Hematopoietic multipotent progenitor cell (in vitro differentiated cells): ENCODE results near the gene ASIC2. TPM values are rescaled to one million over a fixed set of nuclear protein-coding genes. Genes with fewer than 3 reads are reported as not detected.
A peak's percentile ranks its signal among the peaks of the same experiment; 100 is the strongest.

Source experiments
- DNase-seq, 3 donors: peaks; one replicate each; pipeline ENCODE4 v3.0.0-alpha.2; 2011 to 2015; ENCODE audit warnings: low read depth in 2 of 3, low spot score in 2 of 3
- total RNA-seq: library from RNA; depleted of rRNA; stranded (reverse); fragments of >200 nt; gene quantifications from one replicate; pipeline ENCODE4 v1.2.3, GENCODE V29; 2012

ASIC2 gene
- total RNA-seq, 1 donor: under 0.01 TPM

DNA sequence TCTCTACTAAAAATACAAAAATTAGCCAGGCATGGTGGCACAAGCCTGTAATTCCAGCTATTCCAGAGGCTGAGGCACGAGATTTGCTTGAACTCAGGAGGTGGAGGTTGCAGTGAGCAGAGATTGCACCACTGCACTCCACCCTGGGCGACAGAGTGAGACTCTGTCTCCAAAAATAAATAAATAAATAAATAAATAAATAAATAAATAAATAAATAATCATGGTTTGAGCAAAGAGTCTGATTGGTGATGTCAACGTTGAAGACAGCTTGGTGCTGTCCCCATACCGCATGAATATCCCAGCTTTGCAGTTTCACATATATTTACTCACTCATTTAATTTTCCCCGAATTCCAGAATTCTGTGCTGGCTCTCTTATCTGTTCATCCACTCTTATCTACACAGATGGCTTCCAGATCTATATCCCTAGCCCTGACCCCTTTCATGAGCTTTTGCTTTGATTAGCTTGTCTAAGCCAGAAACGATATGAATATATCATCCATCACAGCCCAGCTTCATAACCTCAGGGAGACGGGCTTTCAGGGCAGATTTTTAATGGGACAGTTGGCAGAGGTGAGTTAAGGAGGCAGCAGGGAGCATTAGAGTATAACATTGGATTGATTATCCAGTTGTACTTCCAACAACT, 210.4 kb downstream of the ASIC2 start:
- DNase-seq: no peak

DNA sequence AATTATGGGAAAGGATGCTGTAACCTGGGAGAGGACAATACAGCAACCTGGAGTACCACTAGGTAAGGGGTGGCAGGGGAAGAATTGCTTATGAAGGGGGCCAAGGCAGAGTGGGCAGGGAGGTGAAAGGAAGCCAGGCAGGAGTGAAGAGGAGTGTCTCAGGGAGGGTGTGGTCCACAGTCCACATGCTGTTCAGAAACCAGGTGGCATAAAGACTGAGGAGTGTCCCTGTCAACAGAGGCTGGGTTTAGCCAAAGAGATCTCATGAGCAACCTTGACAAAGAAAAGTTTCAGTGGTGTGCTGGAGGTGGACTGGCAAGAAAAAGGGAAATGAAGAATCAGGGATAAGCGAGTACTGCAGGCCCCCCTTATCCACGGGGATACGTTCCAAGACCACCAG, 213.0 kb downstream of the ASIC2 start:
- no peak for DNase-seq

GRCh38 chr17:33079201-33079600, 213.9 kb downstream of the ASIC2 start:
- DNase-seq: no peak

DNA sequence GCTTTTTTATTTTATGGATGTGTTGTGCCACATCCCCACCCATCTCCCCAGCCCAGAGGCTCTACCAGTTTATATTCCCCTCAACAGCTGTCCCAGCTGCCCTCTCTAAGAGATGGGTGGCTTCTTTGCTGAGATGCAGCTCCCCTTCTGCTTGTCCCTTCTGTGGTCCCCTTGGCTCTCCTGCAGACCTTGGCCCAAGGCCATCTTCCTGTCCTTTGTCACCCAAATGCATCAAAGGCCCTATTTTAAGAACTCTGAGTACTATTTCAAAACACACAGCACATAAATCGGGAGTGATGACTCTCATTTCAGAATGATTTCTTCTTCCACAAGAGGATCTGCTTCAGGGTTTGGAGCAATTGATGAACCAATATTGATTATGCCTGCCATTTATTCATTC, 216.1 kb downstream of the ASIC2 start:
- DNase-seq: no peak

- no peak for DNase-seq
Observed at GRCh38 chr17:33073416-33073815, 219.7 kb downstream of the ASIC2 start.

DNA sequence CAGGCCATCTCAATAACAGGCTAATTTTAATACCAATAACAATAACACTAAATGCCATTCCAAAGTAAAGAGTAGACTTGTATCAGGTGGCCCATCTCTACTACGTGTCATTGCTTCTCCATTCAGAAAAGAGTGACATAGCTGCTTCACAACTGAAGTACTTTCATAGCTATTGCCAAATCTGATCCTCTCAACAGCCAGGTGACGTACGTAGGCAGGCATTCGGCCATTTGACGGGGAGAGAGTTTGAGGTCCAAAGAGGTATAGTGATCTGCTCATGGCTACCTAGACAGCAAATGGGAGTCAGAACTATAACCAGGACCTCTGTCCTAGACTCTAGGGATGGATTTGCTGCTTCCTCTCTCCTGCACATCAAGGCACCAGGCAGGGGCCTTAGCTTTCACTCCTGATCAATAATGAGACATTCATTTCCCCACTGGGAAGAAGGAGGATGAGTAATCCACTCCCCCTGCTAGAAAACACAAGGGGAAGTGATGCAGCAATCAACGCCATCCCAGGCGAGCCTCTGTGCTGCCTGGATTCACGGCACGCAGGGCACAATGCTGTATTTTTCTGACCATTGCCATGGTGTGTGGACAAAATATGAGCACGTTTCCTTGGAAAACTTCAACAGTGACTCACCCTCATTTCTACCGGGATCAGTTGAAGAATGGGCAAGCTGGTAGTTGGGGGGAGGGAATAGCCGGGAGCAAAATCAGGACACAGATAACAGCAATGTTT, 220.5 kb downstream of the ASIC2 start:
- DNase-seq: no peak

GRCh38 chr17:33071656-33072055, 221.4 kb downstream of the ASIC2 start:
- DNase-seq: no peak

GRCh38 chr17:33057564-33057963, 235.5 kb downstream of the ASIC2 start:
- DNase-seq: no peak

- DNase-seq: no peak
Observed at GRCh38 chr17:33056399-33057146, 236.5 kb downstream of the ASIC2 start.

- no peak for DNase-seq
Observed at GRCh38 chr17:33055746-33056145, 237.3 kb downstream of the ASIC2 start.

GRCh38 chr17:33055171-33055611, 237.9 kb downstream of the ASIC2 start:
- no peak for DNase-seq

DNA sequence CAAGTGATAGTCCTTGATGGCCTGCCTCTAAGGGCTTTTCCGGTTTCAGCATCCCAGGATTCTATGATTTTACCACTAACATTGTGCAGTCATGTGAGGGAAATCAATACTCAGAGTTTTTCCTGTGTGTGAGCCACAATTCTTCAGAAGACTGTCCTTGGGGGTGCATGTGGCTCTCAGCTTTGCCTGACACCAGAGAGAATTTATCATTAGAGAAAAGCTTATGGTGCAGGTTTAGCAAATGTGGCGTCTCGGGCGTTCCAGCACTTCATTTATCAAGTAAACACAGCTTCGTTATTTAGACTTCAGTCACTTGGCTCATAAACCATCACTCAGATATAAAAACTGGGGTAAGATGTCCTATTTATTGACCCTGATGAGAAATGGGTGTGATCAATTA, 238.7 kb downstream of the ASIC2 start:
- no peak for DNase-seq

- DNase-seq: no peak
Observed at GRCh38 chr17:33053676-33054075, 239.4 kb downstream of the ASIC2 start.

GRCh38 chr17:33052856-33053255, 240.2 kb downstream of the ASIC2 start:
- DNase-seq: no peak

DNA sequence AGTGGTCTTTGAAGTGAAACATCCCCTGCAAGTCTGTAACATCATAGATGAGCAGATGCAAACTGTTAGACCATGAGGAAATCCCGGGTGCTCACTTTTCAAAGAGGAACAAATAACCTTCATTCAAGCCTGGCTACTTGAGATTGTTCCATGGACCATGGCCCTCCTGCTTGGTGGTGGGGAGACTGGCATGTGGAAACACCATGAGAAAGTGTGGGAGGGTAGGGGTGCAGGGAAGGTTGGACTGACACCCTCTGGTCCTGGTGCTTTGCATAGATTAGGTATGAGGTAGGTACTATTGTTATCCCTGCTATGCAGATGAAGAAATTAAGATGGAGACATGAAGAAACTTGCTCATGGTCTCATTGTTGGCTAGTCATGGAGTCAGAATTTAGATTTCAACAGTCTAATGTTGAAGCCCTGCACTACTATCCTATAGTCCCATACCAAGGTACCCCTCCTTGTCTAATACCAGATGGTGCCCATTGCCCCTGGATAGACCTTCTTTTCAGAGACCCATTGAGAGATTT, 242.4 kb downstream of the ASIC2 start:
- no peak for DNase-seq

GRCh38 chr17:33049781-33050414, 243.2 kb downstream of the ASIC2 start:
- peak; percentile 6 to 23 (median 18) for DNase-seq

GRCh38 chr17:33046361-33047255, 246.5 kb downstream of the ASIC2 start:
- DNase-seq: no peak

GRCh38 chr17:33045216-33045615, 247.9 kb downstream of the ASIC2 start:
- no peak for DNase-seq

DNA sequence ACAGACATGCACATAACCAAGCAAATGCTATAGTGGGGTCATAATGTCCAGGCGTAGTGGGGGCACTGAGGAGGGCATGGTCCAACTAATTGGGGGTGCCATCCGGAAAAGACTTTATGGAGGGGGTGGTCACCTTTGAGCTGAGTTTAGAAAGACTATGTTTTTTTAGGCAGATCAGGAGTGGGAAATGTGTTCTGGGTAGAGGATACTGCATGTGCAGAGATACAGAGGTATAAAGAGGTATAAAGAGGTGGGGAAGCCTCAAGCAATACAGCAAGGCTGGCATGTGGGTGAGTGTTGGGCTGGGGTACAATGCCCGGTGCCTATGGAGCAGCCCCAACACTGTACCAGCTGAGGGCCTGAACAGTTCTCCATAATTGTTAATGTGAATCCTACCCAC, 248.3 kb downstream of the ASIC2 start:
- DNase-seq: no peak

- no peak for DNase-seq
Observed at GRCh38 chr17:33040461-33040860, 252.6 kb downstream of the ASIC2 start.
